Dedifferentiated amniotic fluid mesenchymal stem cell (primary cell): ENCODE results near the gene CSNK2A1.
"Not testable (repeated sequence)": the region's sequence is repeated elsewhere in the genome, so short reads cannot be mapped to it uniquely, and the experiment has no call there.

Source experiments
- DNase-seq: peaks from one replicate; pipeline ENCODE4 v3.0.0-alpha.2; 2016; ENCODE audit errors: extremely low spot score

Gene CSNK2A1

DNA sequence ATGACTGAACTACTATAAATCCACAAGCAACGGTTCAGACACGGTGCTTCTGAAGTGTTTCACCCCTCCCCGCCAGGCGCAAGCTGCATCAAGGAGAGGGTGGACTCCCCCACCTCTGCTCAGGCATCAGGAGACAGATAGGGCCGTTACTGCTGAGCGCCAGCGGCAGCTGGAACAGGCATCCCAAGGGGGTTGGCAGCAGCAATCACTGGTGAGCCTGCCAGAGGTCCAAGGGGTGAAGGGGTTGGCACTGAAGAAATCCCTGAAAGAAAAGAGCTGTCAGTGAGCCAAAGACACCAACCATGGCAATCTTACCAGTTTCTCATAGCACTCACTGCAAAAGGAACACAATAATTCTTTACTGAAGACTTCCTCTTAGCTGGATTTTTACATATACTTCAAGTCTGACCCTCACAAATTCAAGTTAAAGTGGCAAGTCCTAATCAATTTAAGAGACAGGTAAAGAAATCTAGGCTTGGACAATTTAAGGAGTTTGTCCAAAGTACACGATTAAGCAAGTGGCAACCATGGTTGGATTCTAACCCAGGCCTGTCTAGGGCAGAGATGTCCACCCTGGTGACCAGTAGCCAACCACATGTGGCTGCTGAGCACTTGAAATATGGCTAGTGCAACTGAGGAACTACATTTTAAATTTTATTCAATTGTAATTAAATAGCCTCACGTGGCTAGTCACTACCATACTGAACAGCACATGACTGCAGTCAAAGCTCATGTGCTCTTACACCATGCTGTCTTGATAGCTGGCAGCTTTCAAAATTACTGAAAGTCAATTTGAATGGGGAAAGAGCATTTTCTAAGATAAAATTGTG, 59.6 kb downstream of the CSNK2A1 start:
- no peak for DNase-seq

DNA sequence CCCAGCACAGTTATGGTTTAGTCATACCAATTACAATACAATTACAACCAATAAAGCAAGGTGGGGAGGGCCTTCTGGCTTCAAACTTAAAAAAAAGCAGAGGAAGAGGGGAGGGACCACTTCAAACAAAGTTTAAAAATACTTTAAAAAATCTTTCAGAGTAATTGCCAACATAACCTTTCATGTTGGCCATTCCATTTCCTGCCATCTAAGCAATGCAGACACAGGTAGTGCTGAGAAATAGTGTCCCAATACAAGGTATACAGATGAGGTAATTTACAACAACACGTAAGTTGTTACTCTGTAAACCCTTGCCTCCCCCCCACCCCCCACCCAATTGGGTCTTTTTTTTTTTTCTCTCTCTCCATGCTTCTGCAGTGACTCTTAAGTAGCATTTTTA, 62.4 kb downstream of the CSNK2A1 start:
- DNase-seq: no peak

DNA sequence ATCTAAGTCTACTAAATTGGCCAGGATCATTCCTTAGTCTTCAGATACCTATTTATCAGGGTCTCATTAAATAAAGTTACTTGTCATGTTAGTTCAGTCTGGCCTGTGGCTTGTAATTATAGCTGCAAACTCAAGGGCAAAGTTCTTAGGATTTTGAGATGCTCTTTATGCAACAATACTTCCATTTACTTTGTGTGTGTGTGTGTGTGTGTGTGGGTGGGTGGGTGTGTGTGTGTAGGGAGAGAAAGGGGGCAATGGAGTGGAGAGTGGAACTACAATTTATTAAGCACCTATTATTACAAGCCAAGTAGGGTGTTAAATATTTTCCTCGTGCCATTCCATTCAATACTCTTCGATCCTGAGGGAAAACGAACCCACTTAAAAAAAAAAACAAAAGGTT, 63.5 kb downstream of the CSNK2A1 start:
- DNase-seq: no peak

DNA sequence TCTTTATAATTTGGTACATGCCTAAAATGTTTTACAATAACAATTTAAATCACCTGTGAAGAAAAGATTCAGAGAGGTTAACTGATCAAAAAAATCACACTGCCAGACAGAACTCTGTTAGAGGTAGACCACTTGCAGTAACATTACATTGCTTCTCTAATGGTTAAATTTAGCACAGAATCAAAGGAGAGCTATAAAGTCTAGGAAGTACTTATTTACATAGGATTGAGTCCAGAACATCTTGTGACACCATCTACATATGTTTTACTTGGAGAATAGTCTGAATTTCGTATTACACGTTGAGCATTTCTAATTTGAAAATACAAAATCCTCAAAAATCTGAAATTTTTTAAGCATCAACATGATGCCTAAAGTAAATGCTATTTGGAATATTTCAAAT, 64.1 kb downstream of the CSNK2A1 start:
- no peak for DNase-seq

DNA sequence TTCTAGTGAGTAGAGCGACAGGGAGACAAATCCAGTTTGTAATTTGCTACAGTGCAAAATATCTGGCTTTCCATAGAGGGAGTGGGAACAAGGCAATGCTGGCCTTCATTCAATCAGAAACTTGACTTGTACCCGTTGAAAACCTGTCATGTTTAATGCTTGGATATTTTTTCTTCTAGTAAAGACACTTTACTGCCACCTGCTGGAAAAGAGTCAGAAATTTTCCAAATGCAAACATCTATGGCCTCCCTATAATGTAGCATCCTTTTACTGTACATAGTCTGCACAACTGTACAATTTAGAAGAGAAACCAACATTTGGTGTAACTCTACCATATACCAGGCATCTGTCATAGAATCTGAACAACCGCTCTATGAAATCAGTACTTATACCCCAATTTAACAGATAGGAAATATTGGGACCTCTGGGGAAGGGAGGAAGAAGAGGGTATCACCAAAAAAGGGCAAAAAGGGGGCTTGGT, 64.6 kb downstream of the CSNK2A1 start:
- peak; percentile 80 for DNase-seq

DNA sequence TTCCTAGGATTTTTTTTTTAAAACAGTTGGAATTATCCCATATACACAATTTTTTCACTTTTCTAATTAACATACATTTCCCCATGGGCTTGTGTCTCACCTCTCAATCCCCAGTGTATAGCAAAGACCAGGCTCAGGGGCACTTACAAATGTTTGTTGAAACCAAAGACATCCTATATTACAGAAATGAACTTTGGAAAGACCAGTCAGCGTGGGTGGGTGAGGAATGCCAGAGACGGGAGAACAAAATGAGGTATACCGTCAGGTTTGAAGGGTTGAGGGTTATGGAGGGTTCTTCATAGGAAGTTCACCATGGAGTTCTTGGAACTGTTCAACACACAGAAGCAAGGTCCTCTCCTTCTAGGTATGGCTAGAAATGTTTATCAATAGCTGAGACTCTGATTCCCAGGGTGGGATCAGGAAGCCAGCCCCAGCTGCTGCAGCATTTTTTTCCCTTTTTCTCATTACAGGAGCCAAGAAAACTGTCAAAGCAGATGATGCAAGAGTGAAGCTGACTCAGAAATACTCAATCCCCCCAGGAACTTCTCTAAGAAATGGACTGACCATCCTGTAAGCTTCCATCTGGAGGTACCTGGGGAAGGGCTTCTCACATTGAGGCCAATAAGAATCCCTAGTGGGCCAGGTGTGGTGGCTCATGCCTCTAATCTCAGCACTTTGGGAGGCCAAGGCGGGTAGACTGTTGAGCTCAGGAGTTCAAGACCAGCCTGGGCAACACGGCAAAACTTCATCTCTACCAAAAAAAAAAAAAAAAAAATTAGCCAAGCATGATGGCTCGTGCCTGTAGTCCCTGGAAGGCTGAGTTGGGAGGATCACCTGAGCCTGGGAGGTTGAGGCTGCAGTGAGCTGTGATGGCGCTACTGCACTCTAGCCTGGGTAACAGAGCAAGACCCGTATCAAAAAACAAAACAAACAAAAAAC, 65.3 kb downstream of the CSNK2A1 start:
- DNase-seq: peak; percentile 51

DNA sequence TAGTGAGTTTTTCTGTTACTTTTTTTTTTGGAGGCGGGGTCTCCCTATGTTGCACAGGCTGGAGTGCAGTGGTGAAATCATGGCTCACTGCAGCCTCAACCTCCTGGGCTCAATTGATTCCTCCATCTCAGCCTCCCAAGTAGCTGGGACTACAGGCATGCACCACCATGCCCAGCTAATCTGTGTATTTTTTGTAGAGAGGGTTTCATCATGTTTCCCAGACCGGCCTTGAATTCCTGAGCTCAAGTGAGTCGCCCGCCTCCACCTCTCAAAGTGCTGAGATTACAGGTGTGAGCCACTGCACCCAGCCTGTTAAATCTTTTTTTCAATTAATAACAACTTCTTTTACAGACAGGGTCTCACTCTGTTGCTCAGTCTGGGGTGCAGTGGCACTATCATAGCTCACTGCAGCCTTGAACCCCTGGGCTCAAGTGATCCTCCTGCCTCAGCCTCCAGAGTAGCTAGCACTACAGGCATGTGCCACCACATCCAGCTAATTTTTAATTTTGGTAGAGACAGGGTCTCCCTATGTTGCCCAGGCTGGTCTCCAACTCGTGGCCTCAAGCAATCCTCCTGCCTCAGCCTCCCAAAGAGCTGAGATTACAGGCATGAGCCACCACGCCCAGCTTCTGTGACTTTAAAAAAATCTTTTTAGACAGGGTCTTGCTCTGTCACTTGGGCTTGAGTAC, 66.9 kb downstream of the CSNK2A1 start:
- DNase-seq: not testable (repeated sequence)

DNA sequence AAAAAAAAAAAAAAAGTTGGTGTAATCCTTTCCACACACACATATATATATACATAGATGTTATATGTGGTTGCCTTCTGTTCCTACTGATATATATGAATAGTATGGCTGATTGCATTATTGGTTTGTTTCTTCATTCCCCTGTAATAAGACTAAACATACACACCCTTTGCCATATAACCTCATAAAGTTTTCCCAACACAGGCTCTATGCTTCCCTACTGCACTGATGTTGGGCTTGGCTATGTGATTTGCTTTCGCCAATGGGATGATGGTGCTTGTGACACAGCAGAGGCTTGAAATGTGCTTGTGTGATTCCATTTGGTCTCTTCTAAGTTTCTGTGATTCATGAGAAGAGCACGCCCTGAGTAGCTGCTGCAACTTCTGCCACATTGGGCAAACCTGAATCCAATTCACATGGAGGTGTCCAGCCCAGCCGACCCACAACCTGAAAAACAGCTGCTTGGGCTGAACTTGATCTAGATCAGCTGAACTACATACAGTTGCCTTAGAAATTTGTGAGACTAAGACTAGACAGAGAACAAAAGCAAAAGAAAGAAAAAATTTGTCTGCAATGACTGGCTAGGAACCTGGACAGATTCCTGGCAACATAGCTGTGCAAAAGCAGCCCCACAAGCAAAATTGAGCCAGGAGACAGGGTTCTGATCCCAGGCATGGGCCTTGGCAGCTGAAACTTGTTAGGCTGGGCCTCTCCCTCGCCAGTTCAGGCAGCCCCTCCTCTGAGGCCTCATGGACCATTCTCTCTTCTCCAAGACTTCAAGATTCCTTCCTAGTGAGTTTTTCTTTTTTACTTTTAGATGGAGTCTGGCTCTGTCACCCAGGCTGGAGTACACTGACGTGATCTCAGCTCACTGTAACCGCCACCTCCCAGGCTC, 67.9 kb downstream of the CSNK2A1 start:
- DNase-seq: no peak

DNA sequence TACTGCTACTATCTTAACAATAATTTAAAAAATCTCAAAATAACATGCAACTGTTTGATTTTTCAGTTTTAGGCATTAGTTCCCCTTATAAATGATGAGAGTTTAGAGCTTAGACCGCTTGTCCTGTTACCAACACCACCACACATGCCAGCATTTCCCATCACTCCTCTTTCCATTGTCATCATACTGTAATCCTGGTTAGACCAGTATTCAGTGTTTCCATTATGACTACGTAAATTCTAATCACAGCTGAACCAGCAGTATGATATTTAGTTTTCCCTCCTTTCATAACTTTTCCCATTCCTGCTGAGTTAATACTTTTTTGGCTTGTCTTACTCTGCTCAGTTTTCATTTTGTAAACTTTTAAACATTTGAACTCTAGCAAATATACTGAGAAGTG, 69.0 kb downstream of the CSNK2A1 start:
- no peak for DNase-seq

DNA sequence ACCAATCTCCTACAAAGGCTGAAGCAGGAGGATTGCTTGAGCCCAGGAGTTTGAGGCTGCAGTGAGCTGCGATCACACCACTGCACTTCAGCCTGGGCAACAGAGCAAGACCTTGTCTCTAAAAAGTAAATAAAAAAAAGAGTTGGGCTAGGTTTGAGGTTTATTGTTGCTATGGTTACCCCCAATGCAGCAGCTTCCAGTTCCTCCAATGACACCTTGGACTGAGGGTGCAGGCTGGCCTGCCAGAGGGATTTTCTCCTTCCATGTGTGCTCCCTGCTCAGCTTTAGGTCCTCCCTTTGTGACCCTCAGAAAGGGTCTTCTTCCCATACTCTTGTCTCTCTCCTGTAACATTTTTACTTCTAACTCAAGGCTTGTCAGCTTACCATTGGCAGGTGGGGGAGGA, 70.7 kb downstream of the CSNK2A1 start:
- DNase-seq: no peak

DNA sequence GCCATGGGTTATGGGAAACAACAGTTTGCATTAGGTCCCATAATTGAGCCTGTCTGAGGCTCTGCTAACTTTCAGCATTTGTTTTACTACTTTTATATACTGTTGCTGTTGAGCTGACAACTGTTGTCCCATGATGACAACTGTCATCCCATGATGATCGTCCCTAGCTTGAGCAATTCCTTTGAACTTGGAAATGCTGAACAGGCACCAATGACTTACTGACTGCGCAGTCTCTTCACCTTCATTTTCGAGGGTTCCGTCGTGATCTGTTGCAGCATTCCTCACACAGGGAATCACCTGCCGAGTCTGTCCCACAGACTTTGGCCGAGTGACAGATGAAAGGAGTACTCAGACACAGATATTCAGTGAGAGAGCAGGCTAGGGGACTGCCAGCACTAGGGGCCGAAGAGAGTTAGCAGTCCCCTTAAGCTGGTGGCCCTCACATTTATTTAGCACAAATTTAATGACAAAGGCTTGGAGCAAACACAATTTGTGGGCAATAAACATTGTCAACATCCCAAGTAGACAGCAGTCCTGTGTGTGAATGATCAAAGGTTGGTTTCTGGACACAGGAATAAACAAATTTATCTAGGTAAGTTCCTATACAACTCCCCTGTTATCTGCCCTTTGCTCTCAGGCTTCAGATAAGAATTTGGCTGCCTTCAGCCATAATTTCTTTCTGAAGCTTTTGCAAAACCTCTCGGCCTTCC, 71.3 kb downstream of the CSNK2A1 start:
- DNase-seq: no peak

DNA sequence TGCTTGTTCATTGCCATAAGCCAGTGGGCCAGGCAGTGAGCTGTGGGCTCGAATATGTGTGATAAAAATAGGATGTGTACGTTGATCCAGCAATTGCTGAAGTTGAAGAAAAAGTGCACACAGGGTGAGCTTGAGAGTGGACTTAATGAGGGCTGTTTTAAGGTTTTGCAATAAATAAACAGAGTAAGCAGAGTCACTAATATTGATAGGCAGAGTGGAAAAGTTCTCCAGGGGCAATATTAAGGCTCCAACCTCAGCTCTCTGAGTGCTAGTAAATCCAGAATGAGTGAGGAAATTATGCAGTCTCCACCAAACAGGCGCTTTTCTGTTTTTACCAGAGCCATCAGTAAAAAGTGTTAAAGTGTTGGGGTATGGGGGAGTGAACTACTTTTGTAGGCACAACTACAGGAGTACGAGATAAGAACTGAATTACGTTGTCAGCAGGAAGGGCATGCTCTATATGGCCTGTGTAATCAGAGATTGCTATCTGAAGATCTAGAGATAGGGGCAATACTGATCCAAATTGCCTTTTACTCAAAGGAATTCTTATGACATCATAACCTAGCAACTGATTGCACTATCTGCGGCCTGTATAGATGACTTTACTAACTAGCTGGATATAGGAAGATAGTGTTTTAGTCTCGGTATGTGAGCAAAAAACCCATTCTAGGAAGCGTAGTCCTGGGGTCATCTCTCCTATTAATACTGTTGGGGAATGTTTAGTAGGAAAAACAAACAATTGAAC, 73.7 kb downstream of the CSNK2A1 start:
- DNase-seq: no peak

DNA sequence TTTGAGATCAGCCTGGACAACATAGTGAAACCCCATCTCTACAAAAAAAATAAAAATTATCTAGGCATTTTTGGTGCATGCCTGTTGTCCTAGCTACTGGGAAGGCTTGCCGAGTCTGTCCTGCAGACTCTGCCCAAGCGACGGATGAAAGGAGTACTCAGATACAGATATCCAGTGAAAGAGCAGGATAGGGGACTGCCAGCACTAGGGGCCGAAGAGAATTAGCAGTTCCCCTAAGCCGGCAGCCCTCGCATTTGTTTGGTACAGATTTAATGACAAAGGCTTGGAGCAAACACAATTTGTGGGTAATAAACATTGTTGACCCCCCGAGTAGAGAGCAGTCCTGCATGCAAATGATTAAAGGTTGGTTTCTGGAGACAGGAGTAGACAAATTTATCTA, 75.8 kb downstream of the CSNK2A1 start:
- DNase-seq: no peak

DNA sequence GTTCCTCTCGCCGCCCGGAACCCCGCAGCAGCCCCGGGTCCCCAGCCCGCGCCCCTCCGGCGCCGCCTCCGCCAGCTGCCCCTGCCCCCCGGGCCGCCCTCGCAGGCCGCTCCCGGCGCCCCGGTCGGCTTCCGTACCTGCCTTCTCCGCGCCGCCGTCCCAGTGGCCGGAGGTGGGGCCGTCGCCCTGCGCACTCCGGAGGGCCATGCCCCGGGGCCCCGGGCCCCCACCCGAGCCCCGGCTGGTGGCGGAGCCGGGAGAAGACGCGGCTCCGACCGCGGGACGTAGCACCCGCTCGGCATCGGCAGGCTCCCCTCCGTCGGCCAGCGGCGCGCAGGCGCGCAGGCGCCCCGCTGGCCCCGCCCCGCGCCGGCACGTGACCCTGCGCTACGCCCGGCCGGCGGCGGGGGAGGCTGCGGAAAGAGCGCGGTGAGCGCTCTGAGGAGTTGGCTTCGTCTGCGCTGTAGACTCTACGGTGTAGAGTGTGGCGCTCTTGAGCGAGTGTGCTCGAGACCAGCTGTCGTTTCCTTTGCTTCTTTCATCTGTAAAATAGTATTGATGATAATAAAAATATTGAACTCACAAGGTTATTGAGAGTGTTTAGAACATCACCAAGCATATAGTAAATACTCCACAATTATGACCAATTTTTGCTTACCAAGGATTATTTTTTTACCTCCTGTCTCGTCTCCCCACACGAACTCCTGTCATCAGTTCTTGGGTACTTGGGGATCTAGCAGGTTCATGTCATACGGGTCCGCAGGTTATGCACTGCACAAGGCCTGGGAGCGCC, 81.2 kb downstream of the CSNK2A1 start, which contains the start of gene TBC1D20:
Gene TBC1D20 (minus strand): TSS at position 335 of the 793 bp plus-strand sequence. CDS start 128 bp downstream, at position 207.
- peak; percentile 74 for DNase-seq

DNA sequence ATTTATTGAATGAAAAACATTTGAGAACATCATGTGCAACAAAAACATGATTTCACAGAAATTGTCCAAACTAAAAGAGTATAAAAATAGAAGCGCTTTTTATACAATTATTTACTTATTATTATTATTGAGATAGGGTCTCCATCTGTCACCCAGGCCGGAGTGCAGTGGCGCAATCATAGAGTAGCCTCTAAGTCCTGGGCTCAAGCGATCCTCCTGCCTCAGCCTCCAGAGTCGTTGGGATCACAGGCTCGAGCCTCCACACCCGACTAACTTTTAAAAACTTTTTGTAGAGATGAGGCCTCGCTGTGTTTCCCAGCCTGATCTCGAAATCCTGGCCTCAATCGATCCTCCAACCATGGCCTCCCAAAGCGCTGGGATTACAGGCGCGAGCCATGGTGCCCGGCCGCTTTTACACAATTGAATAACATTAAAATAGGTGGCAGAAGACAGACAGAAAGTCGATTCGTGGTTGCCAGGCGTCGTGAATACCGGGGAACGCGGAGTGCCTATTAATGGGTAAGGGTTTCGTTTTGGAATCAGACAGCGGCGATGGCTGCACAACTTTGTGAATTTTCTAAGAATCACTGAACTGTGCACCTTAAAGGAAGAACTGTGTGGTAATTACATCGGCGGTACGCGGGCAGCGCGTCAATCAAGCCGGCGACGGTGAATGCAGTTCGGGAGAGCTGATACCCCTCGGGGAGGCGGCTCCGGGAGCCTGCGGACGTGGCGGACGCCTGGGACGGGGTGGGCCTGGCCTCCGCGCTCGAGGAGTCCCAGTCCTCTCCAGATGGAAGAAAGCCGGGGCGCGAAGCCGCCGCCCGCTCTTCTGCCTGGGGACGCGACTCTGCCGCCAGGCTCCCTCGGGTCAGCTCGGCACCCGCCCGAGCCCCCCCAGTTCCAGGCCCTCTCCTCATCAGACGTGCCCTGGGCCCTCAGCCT, 82.1 kb downstream of the CSNK2A1 start:
- DNase-seq: no peak

DNA sequence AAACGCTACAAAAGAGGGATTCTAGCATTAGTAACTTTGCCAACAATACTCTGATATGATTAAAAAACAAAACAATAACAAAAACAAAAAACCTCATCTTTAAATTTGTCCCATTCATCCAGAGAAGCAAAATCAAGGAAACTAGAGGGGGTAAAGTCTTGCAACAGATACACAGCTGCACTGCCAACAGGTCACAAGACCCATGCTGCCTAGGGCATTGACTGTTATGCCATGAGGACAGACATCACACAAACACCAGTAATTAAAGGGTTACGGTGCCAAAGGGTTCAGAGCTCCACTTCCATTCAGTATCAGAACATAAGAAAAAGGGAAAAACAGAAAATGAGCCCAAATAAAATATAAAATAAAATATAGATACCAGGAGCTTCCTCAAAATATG, 82.9 kb downstream of the CSNK2A1 start:
- DNase-seq: no peak

DNA sequence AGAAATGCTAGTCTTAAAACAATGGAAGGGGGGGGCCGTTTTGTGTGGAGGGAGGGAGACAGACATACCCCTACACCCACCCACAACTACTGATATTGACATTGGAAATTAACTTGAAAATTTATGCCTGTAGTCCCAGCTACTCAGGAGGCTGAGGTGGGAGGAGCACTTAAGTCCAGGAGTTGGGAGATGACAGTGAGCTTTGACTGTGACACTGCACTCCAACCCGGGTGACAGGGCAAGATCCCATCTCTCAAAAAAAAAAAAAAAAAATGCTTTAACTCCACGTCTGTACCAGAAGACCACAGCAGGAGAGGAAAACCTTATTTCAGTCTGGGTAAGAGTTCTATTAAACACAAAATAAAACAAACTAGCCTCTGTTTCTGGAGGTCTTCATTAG, 83.4 kb downstream of the CSNK2A1 start:
- DNase-seq: no peak

DNA sequence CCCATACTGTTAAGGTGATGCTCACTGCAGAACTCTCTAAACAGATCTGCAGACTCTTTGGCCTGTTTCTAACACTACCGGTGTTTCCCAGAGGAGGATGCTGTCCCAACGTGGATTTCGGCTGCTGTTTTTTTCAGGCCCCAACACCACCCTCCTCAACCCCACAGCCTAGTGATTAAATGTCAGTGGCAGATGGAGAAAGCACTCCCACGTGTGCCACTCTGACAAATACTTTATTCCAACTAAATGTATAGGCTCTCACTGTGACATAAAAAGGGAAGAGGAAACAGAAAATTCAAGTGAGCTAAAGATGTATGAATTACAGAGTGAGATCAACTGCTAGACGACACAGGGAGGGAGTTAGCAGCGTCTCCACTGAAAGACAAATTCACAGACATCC, 84.8 kb downstream of the CSNK2A1 start:
- DNase-seq: no peak
